ENCODE results near the gene SEC22A.

Gene SEC22A

GRCh38 chr3:123295171-123295900 is 93.6 kb downstream of the SEC22A start:
- no peak for DNase-seq (ENCODE audit: low read depth, low spot score)
- no CpG with 5 or more reads among the region's 7 CpGs for WGBS (ENCODE audit: insufficient coverage, insufficient read length)
- H3K4me1 ChIP-seq (ENCODE audit: control insufficient read depth, insufficient read depth, low read length) = no peaks in the 10 kb centered on the region; the same call in 1 of the 2 replicates
- no peaks in the 10 kb centered on the region for H3K9me3 ChIP-seq (ENCODE audit: control insufficient read depth, insufficient read depth, low read length)
- no peak overlapping the region for H3K27ac ChIP-seq (ENCODE audit: low read length)
- no peaks in the 10 kb centered on the region for H3K27me3 ChIP-seq (ENCODE audit: control insufficient read depth, insufficient read depth, low read length)
- no peak overlapping the region for H3K4me3 ChIP-seq (ENCODE audit: low read length)
- H3K36me3 ChIP-seq (ENCODE audit: control insufficient read depth, insufficient read depth, low read length) = peaks cover 10% of the 10 kb centered on the region

GRCh38 chr3:123295901-123296250 is 94.1 kb downstream of the SEC22A start:
- H3K4me1 ChIP-seq (ENCODE audit: control insufficient read depth, insufficient read depth, low read length) = no peaks in the 10 kb centered on the region; the same call in 1 of the 2 replicates
- no peak overlapping the region for H3K27ac ChIP-seq (ENCODE audit: low read length)
- no peak for DNase-seq (ENCODE audit: low read depth, low spot score)
- H3K4me3 ChIP-seq (ENCODE audit: low read length) = no peak overlapping the region
- no CpG with 5 or more reads among the region's 11 CpGs for WGBS (ENCODE audit: insufficient coverage, insufficient read length)
- H3K27me3 ChIP-seq (ENCODE audit: control insufficient read depth, insufficient read depth, low read length) = no peaks in the 10 kb centered on the region
- H3K36me3 ChIP-seq (ENCODE audit: control insufficient read depth, insufficient read depth, low read length) = peaks cover 10% of the 10 kb centered on the region
- no peaks in the 10 kb centered on the region for H3K9me3 ChIP-seq (ENCODE audit: control insufficient read depth, insufficient read depth, low read length)

GRCh38 chr3:123296261-123296660 is 94.5 kb downstream of the SEC22A start:
- WGBS (ENCODE audit: insufficient coverage, insufficient read length) = no CpG with 5 or more reads among the region's 7 CpGs
- no peaks in the 10 kb centered on the region; the same call in 1 of the 2 replicates for H3K4me1 ChIP-seq (ENCODE audit: control insufficient read depth, insufficient read depth, low read length)
- no peak for DNase-seq (ENCODE audit: low read depth, low spot score)
- no peak overlapping the region for H3K27ac ChIP-seq (ENCODE audit: low read length)
- peaks cover 10% of the 10 kb centered on the region for H3K36me3 ChIP-seq (ENCODE audit: control insufficient read depth, insufficient read depth, low read length)
- H3K4me3 ChIP-seq (ENCODE audit: low read length) = no peak overlapping the region
- no peaks in the 10 kb centered on the region for H3K9me3 ChIP-seq (ENCODE audit: control insufficient read depth, insufficient read depth, low read length)
- H3K27me3 ChIP-seq (ENCODE audit: control insufficient read depth, insufficient read depth, low read length) = no peaks in the 10 kb centered on the region

GRCh38 chr3:123296836-123297626 is 95.3 kb downstream of the SEC22A start:
- Histone ChIP-seq H3K9me3 (ENCODE audit: control insufficient read depth, insufficient read depth, low read length) (no peaks in the 10 kb centered on the region), H3K27me3 (ENCODE audit: control insufficient read depth, insufficient read depth, low read length) (no peaks in the 10 kb centered on the region), H3K4me3 (ENCODE audit: low read length) (no peak overlapping the region), H3K4me1 (ENCODE audit: control insufficient read depth, insufficient read depth, low read length) (no peaks in the 10 kb centered on the region; the same call in 1 of the 2 replicates), H3K36me3 (ENCODE audit: control insufficient read depth, insufficient read depth, low read length) (peaks cover 13% of the 10 kb centered on the region), H3K27ac (ENCODE audit: low read length) (no peak overlapping the region)
- WGBS (ENCODE audit: insufficient coverage, insufficient read length) = no CpG with 5 or more reads among the region's 13 CpGs
- DNase-seq (ENCODE audit: low read depth, low spot score) = no peak

GRCh38 chr3:123297627-123297899 is 95.8 kb downstream of the SEC22A start:
- DNase-seq (ENCODE audit: low read depth, low spot score) = no peak
- H3K4me1 ChIP-seq (ENCODE audit: control insufficient read depth, insufficient read depth, low read length) = no peaks in the 10 kb centered on the region; the same call in 1 of the 2 replicates
- H3K36me3 ChIP-seq (ENCODE audit: control insufficient read depth, insufficient read depth, low read length) = peaks cover 15% of the 10 kb centered on the region
- H3K4me3 ChIP-seq (ENCODE audit: low read length) = no peak overlapping the region
- H3K27ac ChIP-seq (ENCODE audit: low read length) = no peak overlapping the region
- WGBS (ENCODE audit: insufficient coverage, insufficient read length) = no CpG with 5 or more reads among the region's 6 CpGs
- no peaks in the 10 kb centered on the region for H3K9me3 ChIP-seq (ENCODE audit: control insufficient read depth, insufficient read depth, low read length)
- no peaks in the 10 kb centered on the region for H3K27me3 ChIP-seq (ENCODE audit: control insufficient read depth, insufficient read depth, low read length)

GRCh38 chr3:123298903-123299302 is 97.2 kb downstream of the SEC22A start:
- no peak for DNase-seq (ENCODE audit: low read depth, low spot score)
- no CpG with 5 or more reads among the region's 5 CpGs for WGBS (ENCODE audit: insufficient coverage, insufficient read length)
- no peak overlapping the region for H3K4me3 ChIP-seq (ENCODE audit: low read length)

GRCh38 chr3:123299581-123299980 is 97.8 kb downstream of the SEC22A start:
- peaks cover 22% of the 10 kb centered on the region for H3K36me3 ChIP-seq (ENCODE audit: control insufficient read depth, insufficient read depth, low read length)
- H3K4me1 ChIP-seq (ENCODE audit: control insufficient read depth, insufficient read depth, low read length) = peaks cover 1% of the 10 kb centered on the region; the same call in 1 of the 2 replicates
- H3K27ac ChIP-seq (ENCODE audit: low read length) = no peak overlapping the region
- H3K27me3 ChIP-seq (ENCODE audit: control insufficient read depth, insufficient read depth, low read length) = no peaks in the 10 kb centered on the region
- WGBS (ENCODE audit: insufficient coverage, insufficient read length) = no CpG with 5 or more reads among the region's 8 CpGs
- no peaks in the 10 kb centered on the region for H3K9me3 ChIP-seq (ENCODE audit: control insufficient read depth, insufficient read depth, low read length)
- no peak for DNase-seq (ENCODE audit: low read depth, low spot score)
- no peak overlapping the region for H3K4me3 ChIP-seq (ENCODE audit: low read length)

More at GRCh38 chr3:123298903-123299302, 97.2 kb downstream of the SEC22A start:
- peaks cover 22% of the 10 kb centered on the region for H3K36me3 ChIP-seq (ENCODE audit: control insufficient read depth, insufficient read depth, low read length)
- no peak overlapping the region for H3K27ac ChIP-seq (ENCODE audit: low read length)
- peaks cover 1% of the 10 kb centered on the region; the same call in 1 of the 2 replicates for H3K4me1 ChIP-seq (ENCODE audit: control insufficient read depth, insufficient read depth, low read length)
- no peaks in the 10 kb centered on the region for H3K9me3 ChIP-seq (ENCODE audit: control insufficient read depth, insufficient read depth, low read length)
- no peaks in the 10 kb centered on the region for H3K27me3 ChIP-seq (ENCODE audit: control insufficient read depth, insufficient read depth, low read length)

GRCh38 chr3:123300056-123300455 is 98.3 kb downstream of the SEC22A start:
- peaks cover 22% of the 10 kb centered on the region for H3K36me3 ChIP-seq (ENCODE audit: control insufficient read depth, insufficient read depth, low read length)
- WGBS (ENCODE audit: insufficient coverage, insufficient read length) = no CpG with 5 or more reads among the region's 16 CpGs
- peaks cover 1% of the 10 kb centered on the region; the same call in 1 of the 2 replicates for H3K4me1 ChIP-seq (ENCODE audit: control insufficient read depth, insufficient read depth, low read length)
- no peaks in the 10 kb centered on the region for H3K9me3 ChIP-seq (ENCODE audit: control insufficient read depth, insufficient read depth, low read length)
- H3K4me3 ChIP-seq (ENCODE audit: low read length) = no peak overlapping the region
- H3K27ac ChIP-seq (ENCODE audit: low read length) = no peak overlapping the region
- H3K27me3 ChIP-seq (ENCODE audit: control insufficient read depth, insufficient read depth, low read length) = no peaks in the 10 kb centered on the region
- no peak for DNase-seq (ENCODE audit: low read depth, low spot score)

- Histone ChIP-seq H3K27ac (ENCODE audit: low read length) (no peak overlapping the region), H3K36me3 (ENCODE audit: control insufficient read depth, insufficient read depth, low read length) (peaks cover 22% of the 10 kb centered on the region), H3K27me3 (ENCODE audit: control insufficient read depth, insufficient read depth, low read length) (no peaks in the 10 kb centered on the region), H3K4me3 (ENCODE audit: low read length) (no peak overlapping the region), H3K9me3 (ENCODE audit: control insufficient read depth, insufficient read depth, low read length) (no peaks in the 10 kb centered on the region), H3K4me1 (ENCODE audit: control insufficient read depth, insufficient read depth, low read length) (peaks cover 1% of the 10 kb centered on the region; the same call in 1 of the 2 replicates)
- no CpG with 5 or more reads among the region's 8 CpGs for whole genome bisulfite sequencing (ENCODE audit: insufficient coverage, insufficient read length)
- no peak for DNase-seq (ENCODE audit: low read depth, low spot score)
Measured at GRCh38 chr3:123300583-123300982, 98.8 kb downstream of the SEC22A start.

GRCh38 chr3:123301331-123302184 is 99.8 kb downstream of the SEC22A start:
- Histone ChIP-seq H3K36me3 (ENCODE audit: control insufficient read depth, insufficient read depth, low read length) (peaks cover 22% of the 10 kb centered on the region), H3K4me1 (ENCODE audit: control insufficient read depth, insufficient read depth, low read length) (peaks cover 1% of the 10 kb centered on the region; the same call in 1 of the 2 replicates), H3K4me3 (ENCODE audit: low read length) (no peak overlapping the region), H3K27ac (ENCODE audit: low read length) (no peak overlapping the region), H3K27me3 (ENCODE audit: control insufficient read depth, insufficient read depth, low read length) (no peaks in the 10 kb centered on the region), H3K9me3 (ENCODE audit: control insufficient read depth, insufficient read depth, low read length) (no peaks in the 10 kb centered on the region)
- DNase-seq (ENCODE audit: low read depth, low spot score) = no peak
- WGBS (ENCODE audit: insufficient coverage, insufficient read length) = no CpG with 5 or more reads among the region's 4 CpGs

Data from iPS DF 6.9 (cell line).